CD4-positive, alpha-beta T cell treated with Interleukin-21 for 1 hour (primary cell): ENCODE measurements around the gene HIVEP2.
A peak's percentile ranks its signal among the peaks of the same experiment; 100 is the strongest.

Experiments
- DNase-seq: peaks from one replicate; pipeline ENCODE4 v3.0.0-alpha.2; 2020

Gene HIVEP2

GRCh38 chr6:142887517-142887916 is 57.5 kb downstream of the HIVEP2 start:
- no peak for DNase-seq

DNA sequence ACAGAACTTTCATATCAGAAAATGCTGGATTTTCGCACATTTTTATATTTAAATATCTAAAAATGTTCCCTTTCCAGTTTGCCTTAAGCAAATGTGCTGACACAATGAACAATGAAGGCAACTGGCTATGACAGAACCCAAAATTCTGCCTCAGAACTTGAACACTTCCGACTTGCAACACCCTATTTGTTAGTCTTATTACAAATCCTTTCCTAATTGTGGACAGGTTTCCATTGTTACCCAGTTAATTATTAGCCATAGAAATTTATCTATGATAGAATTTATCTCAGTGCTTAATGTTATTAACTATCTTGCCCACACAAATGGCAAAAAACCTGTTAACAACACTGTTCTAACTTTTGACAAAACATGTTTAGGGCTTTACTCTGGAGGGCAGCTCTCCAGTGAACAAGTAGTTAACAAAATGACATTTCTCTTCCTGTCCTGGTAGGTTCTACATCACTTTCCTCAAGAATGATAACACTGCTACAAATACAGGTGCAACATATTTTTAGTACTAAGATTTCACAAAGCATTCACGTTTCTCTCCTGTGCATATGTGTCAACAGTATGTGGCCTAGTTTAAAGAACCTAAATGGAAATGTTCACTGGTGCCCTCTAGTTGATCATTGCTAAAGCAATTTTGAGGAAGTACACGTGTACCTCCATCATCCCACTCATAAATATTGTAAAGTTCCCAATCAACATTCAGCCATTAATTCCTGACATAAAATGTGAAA is 58.4 kb downstream of the HIVEP2 start:
- DNase-seq, result peak; percentile 80

DNA sequence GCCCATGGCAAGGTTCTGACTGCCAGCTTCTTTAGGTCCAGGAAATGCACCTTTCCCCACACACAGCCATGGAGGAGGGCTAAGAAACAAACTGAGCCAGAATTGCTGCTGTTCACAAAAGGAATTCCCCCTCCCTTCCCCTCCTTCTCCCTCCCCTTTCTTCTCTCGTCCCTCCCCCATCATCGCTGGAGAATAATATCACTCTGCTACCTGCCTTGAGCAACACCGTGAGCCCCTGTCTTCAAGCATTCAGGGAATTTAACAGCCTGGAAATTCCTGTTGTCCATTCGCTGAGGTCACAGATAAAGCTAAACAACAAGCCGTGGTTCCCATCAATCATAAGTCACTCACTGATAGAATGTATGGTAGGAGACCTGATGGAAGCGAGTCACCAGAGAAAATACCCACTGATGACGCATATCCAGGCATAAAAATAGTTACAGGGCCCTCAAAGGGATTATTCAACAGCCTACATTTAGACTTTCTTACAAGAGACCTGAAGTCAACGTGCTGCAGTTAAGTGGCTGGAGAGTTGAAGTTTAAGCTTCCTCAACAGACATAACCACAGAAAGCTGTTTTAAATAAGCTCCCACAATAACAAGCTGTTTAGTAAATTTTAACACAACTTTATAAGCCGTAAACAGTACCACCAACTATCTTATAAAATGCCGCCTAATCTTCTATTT is 59.7 kb downstream of the HIVEP2 start:
- peak; percentile 91 for DNase-seq

DNA sequence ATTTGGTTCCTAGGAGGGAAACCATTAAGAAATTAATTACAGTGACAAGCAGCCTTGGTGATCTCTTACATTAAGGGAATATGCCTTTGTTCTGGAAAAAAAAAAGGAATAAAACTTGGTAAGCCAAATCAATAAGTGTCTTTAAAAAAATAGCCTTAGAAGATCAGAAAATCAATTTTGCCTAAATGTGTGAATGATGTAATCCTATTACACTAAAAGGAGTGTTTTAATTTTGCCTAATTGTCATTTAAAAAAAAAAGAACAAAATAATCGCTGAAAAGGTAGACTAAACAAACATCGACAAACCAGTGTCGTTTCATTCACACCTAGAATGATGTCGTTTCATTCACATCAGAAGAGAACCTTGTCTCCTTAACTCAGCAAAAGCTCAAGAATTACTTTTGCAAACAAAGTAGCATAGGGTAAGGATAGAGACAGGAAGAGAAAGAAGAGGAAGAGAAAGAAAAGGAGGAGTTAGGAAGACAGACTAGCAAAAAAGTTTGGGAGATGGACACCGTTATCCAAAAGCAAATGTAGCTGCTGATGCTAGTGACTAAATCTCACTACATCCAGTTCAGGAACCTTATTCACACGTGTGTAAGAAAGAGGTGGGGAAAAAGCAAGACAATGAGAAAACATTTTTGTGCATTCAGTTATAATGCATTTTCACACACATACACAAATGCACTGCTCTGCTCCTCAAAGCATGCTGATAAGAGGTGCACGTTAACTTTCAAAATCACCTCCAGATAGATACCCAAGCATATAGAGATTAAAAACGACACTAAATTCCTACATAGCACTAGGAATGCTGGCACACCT is 60.6 kb downstream of the HIVEP2 start:
- DNase-seq, result no peak

DNA sequence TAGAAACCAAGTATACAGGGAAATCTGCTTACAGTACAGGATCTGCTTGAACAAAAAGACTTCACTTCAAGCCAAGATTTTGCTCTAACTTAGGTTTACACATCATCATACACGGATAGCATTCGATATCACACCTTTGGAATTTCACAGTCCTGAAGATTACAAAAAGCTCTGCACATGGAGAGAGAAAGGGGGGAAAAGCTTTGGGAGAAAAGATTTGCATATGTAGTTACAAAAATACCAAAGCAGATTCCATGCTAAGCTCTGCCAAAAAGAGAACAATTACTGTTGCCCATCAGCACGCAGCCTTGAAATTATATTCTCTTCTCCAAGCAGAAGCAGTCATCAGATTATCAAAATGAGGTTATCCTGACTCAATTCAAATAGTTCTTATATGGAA is 62.0 kb downstream of the HIVEP2 start:
- DNase-seq, result no peak

DNA sequence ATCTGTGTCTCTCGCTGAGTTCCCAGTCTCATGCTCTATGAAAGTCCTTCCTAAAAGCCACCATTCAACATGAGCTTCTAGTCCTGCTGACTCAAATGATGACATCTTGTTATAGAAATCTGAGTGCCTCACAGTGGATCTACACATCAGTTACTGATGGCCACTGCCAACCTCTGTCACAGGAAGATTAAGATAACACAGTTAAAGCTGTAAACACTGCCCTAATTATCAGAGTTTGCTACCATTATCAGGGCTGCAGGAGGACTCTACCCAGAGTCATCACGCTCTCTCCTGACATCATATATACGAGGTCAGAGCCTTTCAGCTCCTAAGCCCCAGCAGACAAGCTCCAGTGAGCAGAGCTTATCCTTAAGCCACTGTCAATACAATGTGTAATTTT is 63.2 kb downstream of the HIVEP2 start:
- DNase-seq, result no peak

- no peak for DNase-seq
Measured at GRCh38 chr6:142881290-142881689, 63.7 kb downstream of the HIVEP2 start.

DNA sequence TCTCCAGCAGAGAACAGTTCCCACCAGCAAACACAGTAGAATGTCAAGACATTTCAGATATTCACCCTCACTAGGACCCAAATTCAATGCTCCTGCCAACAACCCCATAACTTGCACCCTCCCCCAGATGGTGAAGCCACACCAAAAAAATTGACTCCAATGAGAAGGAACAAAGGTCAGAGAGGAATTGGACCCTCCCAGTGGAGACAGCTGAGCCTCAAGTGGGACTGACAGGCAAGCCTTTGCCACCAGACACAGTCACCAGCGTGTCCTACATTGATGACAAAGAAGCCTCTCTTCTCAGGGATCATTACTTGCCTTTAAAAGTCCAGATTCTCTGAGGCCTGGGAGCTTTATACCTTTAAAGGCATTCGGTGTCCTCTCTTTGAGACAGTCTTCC is 64.8 kb downstream of the HIVEP2 start:
- no peak for DNase-seq

DNA sequence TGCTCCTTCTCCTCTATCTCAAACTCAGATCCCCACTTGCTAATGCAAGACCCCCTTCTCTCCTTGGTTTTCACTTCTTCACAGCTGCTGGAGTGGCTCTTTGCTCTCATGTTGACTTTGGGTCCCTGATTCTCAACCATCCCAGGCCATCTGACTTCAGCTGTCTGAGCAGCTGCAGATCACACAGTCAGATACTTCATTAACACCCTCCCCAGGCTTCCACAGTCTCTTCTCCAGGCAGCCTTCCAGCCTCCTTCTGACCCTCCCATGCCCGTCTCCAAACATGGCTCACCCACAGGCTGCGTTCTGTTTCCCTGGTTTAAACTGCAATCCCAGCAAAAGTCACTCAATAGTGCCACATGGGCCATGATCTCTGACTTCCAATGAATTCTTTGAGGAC is 65.4 kb downstream of the HIVEP2 start:
- no peak for DNase-seq

DNA sequence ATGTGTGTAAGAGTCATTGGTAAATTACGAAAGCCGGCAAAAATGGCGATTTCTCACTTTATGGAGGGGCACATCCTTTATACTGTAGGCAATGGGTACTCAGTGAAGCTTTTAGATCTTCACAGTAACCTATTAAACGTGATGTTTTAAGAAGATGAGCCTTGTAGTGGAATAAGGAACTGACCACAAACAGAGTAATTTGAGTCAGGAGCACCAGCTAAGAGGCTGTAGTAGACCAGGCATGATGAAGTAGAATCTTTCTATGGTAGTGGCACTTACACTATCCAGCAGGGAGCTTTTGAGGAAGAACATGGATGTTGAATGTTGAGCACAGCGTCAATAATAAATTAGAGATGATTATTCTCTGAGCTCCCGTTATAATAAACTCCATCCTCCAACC is 65.9 kb downstream of the HIVEP2 start:
- DNase-seq, result no peak

GRCh38 chr6:142878407-142878806 is 66.6 kb downstream of the HIVEP2 start:
- no peak for DNase-seq

GRCh38 chr6:142874676-142875075 is 70.3 kb downstream of the HIVEP2 start:
- no peak for DNase-seq

GRCh38 chr6:142872376-142872775 is 72.6 kb downstream of the HIVEP2 start:
- no peak for DNase-seq

- peak; percentile 80 for DNase-seq
Measured at GRCh38 chr6:142871910-142872331, 73.1 kb downstream of the HIVEP2 start.

- DNase-seq, result no peak
Measured at GRCh38 chr6:142870787-142871415, 74.1 kb downstream of the HIVEP2 start.

GRCh38 chr6:142868917-142869316 is 76.1 kb downstream of the HIVEP2 start:
- no peak for DNase-seq

DNA sequence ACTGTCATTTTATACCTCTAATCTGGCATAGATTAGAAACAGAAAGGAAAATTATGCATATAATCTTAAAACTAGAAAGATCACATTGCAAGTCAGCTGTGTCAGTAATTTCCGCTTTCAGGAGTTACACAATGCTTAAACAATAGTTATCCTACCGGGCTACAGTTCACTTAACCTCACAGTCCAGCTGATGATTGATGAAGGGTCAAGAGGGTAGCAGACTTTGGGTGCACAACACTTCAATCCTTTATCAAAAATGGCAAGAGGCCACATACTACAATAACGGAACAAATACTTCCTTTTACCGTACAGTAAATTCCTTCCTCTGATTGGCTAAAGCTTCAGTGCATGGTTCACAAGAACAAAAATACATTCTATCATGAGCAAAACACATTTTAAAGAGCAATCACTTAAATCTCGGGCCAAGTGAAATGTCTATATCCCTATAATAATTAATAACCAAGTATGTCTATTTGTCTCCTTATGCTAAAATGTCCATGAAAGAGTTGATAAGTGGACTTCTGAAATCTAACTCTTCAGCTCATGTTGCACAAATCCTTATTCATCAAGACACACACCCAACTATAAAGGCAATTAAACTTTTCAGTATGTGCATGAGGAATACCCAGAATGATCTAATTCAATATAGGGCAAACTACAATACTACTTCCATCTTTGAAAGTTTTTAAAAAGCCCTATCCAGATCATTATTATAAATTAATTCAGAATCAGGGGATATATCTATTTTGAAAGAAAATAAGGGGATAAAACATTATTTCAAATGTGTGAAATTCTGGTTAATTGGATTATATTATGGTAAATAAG is 76.8 kb downstream of the HIVEP2 start:
- DNase-seq, result no peak

GRCh38 chr6:142867355-142867801 is 77.6 kb downstream of the HIVEP2 start:
- no peak for DNase-seq

DNA sequence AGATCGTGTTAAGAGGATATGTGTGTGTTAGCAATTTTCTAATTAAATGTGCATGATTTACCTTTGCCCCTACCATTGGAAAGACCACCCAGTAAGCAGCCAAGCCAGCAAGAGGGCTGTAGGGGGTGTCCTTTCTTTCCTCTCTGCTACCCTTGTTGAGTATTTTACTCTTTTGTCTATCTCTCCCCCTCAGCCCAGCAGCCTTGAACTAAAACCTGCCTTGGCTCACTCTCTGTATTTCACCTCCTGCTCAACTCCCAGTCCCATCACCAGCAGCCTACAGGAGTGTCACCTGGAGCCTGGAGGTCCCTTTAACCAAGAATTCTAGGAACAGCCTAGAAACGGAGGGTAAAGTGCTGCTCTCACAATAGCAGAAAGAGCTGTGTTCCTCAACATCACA is 81.0 kb downstream of the HIVEP2 start:
- DNase-seq, result no peak

DNA sequence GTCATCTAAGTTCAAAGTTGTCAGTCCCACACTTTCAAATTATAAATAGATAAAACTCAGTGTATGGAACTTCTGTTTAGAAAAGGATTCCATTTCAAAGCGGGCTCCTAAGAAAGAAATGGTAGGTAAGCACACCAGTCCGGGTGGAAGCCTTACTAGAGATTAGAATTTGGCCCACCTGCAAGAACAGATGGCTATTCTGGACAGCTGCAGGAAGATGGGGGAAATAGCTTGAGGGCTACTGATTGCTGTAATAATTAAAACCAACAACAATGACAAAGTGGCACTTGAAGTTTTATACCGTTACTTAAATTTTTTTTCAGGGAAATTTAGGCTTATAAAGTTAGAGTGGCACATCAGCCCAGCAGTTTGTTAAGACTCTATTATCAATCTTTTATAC is 83.3 kb downstream of the HIVEP2 start:
- no peak for DNase-seq

GRCh38 chr6:142860498-142860897 is 84.5 kb downstream of the HIVEP2 start:
- no peak for DNase-seq
